NCI-H146 treated with DMSO at 0.1 percent for 48 hours (cell line): ENCODE results near the gene MAP3K5.

Experiments
- DNase-seq: peaks from one replicate; lab custom pipeline; 2025; ENCODE audit not compliant: unreplicated experiment; lab: John Stamatoyannopoulos, UW

Gene MAP3K5

DNA sequence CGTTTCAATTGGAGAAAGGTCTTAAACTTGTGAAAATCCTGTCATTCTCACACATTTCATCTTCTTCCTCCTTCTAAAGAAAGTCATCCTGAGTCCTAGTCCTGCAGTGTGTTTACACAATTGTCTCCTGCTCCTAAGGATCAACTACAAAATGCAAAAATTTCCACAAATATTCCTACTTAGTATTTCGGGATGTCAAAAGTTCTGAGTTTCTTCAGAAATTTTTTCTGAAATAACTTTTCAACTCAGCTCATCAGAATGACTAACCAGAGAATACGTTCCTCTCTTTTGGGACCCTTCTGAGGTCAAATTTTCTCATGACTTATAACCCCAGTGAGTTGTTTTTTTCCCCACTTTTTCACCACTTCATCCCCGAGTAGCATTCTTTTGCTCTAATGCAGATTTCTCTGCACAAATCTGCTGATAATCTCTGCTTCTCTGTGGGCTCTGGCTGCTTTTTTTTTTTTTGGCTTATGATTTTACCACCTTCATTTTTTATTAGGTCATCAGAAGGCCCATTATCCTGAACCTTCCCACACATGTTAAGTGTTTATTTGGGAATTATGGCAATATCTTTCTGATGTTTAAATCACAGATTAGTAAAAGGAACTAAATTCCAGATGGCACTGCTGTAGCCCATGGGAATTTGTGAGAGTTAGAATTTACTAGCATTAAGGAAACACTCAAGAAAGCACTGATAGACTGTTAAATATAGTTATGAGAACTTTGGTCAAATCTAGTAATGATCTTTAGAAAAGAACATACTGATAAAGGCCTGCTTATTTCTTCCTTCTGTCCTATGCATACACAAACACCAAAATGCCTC is 41.4 kb downstream of the MAP3K5 start:
- DNase-seq = no peak

DNA sequence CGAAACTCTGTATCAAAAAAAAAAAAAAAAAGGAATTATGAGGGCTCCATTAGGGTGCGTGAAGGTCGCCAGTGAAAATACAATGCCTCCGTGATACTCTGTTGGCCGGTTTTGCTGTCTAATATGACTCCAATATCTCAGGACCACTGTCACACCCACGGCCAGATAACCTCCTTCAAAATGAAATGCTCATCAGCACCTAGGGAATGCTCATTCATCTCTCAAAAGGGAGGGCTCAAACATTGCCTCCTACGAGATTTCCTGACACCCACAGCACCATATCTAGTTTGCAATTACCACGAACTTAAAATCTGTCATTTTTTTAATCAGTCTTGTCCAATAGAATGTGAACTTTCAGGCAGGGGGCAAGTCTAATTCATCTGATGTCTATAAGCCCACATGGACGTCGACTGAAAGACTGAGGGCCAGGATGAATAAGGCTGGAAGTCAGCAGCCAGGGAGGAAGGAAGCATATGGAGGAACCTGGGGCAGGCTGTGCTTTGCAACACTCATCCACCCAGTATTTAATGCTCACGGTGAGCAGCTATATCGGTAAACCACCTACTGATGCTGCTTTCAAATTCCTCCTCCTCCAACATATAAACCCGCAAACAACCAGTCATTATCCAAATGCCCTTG is 42.8 kb downstream of the MAP3K5 start:
- no peak for DNase-seq

DNA sequence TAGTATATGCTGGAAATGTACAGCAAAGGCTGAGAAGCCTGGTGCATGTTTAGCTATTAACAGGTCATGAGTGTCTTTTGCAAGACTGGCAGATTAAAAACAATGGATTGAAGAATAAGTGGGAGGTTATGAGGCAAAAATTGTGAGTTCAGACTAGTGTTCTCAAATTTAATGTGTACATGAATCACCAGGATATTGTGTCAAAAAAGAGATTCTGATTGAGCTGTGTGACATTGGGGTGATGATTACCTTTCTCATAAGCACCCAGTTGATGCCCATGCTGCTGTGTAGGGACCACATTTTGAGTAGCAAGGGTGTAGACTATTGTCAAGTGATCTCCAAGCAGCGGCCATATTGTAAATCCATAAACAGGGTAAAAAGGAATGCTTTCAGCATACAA is 44.8 kb downstream of the MAP3K5 start:
- DNase-seq = no peak

DNA sequence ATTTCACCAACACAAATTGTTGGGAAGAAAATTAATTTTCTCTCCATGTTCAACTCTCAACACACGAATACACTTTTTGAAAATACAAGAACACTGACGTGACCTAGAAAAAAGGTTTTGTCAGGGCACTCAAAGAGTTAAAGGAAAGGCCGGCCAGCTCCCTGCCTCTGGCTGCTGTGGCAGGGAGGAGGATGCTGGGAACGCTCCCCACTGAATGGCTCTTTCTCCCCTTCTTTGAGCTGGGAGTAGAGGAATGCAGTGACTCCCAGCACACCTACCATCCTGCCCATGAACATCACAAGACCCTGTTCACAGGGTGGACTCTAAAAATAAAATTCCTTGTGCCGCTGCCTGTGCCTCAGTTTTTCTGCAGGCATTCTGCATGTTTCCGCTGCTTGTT is 47.0 kb downstream of the MAP3K5 start:
- DNase-seq = no peak

DNA sequence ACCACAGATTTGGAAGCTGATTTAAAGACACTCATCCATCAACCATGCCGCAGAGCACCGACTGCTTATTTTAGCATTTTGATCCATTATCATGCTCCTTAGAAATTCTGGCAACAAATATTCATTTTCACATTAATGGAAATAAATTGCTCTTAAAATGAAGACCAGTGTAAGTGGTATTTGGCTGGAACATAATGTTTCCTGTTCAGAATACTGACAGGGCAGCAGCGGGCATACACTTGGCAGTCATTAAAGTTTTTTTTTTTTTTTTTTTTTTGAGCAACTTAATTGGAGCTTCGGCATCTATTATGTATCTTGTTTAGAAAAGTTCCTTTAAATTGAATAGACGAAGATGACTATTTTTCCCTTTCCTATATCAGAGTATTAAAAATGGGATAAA is 47.4 kb downstream of the MAP3K5 start:
- DNase-seq = no peak

DNA sequence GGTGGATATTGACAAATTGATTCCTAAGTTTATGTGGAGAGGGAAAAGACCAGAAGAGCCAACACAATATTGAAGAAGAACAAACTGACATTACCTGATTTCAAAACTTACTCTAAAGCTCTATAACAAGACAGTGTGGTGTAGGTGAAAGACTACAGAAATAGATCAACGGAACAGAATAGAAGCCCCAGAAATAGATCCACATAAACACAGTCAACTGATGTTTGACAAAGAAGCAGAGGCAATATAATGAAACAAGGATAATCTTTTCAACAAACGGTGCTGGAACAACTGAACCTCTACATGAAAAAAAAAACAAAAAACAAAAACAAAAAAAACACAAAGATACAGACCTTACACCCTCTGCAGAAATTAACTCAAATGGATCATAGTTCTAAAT is 50.2 kb downstream of the MAP3K5 start:
- DNase-seq = no peak

DNA sequence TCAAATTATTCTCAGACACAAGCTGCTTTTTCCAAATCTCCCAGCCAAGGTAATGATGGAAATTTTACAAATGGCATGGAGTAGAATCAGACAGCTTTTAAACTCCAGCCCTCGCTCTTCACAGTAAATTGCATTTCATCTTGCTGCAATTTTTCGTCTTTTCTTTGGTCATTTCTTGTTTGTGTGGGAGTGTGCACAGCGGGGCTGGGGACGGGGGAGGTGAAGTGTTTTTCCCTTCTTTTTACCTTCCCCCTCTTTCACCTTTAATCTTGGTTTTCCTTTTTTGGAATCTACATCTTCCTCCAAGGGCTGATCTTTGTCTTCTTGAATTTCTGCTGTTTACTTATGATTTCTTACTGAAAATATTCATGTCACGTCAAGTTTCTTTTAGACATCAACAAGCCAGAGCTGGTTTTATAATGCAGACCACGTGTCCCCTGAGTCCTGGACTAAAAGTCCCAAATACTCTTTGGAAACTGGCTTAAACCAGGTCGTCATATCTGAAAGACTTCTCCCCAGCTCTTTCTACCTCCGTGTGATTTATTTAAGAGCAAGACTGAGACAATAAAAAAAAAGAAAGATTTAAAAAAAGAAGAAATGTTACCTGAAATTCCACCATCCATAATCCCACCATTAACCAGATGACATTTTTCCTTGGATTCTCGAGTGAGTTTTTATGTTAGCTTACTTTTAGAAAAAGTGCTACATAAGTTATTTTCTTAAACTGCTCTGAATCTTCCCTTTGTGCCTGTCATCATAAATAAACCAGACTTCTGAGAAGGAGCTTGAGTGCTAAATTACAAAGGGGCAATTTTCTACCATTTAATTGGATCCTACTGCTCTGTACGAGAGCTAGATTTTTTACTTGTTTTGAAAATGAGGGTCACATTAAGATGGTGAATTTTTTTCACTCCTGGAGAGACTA is 52.0 kb downstream of the MAP3K5 start:
- DNase-seq = no peak

DNA sequence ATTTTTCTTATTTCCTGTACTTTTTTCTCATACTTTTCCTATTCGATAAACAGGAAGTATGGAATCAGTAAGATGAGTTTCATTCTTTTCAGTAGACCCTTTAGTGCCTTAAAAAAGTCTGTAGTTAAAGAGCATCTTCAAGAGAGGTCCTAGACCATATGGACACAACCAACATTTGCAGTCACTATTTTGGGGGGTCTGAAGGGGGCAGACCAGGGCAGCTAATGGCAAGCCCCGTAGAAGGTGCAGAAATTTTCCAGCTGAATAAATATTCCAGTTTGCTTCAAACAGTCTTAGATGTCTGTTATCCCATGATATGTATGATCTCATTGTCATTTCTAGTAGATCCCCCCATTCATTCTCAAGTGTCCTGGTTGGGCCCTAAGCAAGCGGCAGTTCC is 52.8 kb downstream of the MAP3K5 start:
- no peak for DNase-seq

DNA sequence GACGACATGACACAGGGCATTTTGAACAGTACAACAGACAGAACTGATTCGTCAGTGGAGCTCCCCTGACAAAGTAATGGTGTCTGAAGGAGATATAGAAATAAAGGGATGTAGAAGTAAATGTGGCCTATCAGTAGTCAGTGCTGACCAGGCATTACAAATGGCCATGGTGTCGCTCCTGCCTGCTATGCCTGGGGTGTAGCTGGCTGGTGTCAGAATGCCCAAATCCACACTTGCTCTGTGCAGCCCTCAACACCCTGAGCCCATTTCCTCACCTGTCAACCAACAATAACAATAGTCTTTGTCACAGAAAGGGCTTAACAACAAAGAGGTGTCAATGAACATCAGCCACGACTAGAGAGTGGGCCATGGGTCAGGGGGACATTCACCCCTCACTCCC is 53.2 kb downstream of the MAP3K5 start:
- no peak for DNase-seq

DNA sequence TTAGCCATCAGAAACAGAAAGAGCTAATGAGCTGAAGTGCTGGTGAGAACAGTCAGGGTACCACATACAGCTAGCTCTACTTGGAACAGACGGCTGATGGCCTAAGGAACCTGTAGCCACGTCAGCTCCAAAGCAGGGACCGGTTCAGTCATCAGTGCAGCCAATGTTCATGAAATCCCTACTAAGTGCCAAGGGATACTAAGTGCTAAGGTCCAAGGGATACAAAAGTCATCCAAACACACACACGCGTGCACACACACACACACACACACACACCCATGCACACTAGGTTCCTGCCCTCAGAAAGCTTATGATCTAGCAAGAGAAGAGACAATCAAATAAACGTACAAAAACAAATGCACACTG is 53.6 kb downstream of the MAP3K5 start:
- DNase-seq = no peak

DNA sequence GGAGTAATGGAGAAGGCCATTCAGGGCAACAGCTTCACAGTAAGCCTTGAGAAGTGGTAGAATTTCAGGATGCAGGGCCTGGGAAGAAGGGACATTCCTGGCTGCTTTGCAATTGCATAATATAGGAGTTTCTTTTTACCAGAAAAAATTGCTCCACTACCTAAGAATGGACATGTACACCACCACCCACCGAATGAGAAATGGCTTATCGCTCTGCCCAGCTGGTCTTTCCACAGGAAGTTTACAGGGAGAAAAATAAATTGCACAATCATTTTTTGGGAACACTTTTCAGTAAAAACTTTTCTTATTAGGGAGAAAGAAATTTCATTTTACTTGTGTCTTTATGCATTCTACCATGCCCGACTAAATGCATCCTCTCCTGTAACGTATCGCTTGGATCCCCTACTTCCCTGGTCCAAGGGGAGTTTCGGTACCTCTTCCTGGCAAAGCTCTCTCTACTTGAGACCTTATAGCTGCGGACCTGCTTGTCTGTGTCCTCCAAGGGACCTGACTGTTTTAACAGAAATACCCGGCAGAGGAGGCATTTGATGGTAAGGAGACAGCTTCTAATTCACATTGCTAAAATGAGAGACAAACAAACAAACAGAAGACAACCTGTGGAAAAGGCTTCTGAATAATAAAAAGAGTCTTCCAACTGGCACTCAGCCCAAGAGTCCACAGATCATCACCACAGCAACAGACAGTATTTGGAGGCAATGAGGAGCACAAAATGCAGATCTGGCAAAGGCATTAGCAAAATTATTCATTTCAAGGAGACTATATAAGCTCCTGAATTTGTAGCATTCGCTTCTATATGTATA is 54.2 kb downstream of the MAP3K5 start:
- DNase-seq = no peak

DNA sequence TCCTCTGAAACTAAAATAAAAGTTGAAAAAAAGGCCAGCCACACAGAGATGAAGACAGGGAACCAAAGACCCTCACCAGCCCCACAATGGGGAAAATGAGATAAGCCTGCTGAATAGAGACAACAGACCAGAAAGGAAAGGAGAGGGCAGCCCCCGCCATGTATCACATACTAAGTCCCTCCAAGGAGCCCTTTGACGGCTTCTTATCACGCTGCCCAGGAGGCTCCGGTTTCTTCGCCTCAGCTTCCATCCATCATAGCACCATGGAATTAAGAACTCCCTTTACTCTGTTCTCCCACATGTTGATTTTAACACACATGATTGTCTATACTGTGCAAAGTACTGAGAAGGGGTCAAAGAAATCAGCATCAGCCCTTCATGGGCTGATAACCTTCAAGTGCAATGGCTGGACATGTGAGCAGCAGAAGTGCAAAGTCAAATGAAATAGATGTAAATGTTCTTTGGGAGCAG is 54.9 kb downstream of the MAP3K5 start:
- no peak for DNase-seq

DNA sequence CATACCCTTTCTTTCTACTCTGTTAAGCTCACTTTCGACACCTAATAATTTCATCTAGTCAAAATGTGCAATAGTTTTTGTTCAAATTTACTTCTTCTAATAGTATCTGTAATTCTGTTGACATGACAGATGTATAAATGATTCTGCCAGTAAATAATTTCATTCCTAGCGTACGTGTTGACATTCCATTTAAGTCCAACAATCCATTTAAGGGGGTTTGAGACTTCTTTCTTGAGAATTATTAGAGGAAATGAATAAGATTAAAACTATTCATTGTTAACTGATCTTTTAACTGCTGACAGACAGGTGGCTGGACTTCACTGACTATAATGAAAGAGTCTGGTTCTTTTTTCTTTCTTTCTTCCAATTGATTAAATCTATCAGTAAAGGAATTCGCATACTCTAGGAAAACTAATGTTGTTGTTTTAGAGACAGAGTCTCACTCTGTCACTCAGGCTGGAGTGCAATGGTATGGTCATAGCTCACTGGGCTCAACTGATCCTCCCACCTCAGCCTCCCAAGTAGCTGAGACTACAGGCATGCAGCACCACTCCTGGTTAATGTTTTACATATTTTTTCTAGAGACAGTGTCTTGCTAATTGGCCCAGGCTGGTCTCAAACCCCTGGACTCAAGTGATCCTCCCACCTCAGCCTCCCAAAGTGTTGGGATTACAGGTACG is 55.9 kb downstream of the MAP3K5 start:
- DNase-seq = no peak

DNA sequence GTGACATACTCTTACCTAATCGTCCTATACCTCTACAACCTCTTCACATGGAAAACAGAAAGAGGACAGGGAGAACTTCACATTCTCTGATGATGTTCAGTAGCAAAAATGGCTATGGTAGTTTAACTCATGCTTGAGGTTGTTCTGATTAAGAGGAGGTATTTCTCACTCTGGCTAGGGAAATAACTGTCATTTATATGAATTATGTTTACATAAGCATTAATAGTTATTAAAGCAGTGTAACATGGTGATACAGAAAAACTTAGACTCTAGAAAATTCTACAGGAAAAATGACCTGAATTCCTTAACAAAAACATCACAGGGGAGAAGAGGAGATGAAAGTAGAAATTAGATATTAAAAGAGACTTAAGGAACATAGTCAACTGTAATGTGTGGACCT is 57.3 kb downstream of the MAP3K5 start:
- no peak for DNase-seq

DNA sequence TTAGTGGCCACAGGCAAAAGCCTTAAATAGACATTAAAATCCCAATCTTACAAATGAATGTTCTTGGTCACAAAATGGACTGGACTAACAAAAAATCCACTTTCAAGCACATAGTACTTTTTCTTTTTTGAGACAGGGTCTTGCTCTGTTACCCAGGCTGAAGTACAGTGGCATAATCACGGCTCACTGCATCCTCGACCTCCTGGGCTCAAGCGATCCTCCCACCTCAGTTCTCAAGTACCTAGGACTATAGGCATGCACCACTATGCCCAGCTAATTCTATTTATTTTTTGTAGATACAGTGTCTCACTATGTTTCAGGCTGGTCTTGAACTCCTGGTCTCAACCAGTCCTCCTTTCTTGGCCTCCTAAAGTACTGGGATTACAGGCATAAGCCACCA is 59.4 kb downstream of the MAP3K5 start:
- DNase-seq = no peak

DNA sequence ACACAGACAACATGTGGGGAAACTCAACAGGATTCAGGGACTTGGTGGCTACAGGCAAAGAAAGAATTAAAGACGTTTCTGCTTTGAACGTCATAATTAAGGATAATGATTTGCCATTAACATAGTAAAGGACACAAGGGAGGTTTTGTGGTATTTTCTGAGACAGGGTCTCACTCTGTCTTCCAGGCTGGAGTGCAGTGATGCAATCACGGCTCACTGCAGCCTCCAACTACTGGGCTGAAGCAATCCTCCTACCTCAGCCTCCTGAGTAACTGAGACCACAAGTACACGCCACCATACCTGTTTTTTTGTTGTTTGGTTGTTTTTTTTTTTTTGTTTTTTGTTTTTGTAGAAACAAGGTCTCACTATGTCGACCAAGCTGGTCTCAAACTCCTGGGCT is 62.4 kb downstream of the MAP3K5 start:
- DNase-seq = no peak

DNA sequence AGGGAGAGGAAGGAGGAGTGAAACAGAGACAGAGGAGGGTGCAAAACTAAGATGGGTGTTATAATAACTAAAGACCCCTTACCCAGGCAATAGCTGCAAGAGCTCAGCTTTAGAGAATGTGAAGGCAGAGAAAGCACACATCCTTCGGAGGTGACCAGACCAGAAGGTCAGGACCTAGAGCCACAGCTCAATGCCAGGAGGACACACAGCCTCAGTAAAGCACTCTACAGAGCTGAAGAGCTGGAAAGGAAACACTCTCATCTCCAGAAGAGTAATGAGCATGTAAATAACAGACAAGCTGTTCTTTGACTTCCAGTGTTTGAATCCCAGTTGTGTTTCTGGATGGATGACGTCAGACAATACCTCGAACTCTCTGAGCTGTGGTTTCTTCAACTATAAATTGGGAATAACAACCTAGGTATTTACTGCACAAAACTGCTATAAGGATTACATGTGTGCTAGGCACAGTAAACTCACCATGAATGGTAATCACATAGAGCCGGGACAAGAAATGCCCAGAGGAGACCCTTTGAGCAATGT is 63.2 kb downstream of the MAP3K5 start:
- no peak for DNase-seq

DNA sequence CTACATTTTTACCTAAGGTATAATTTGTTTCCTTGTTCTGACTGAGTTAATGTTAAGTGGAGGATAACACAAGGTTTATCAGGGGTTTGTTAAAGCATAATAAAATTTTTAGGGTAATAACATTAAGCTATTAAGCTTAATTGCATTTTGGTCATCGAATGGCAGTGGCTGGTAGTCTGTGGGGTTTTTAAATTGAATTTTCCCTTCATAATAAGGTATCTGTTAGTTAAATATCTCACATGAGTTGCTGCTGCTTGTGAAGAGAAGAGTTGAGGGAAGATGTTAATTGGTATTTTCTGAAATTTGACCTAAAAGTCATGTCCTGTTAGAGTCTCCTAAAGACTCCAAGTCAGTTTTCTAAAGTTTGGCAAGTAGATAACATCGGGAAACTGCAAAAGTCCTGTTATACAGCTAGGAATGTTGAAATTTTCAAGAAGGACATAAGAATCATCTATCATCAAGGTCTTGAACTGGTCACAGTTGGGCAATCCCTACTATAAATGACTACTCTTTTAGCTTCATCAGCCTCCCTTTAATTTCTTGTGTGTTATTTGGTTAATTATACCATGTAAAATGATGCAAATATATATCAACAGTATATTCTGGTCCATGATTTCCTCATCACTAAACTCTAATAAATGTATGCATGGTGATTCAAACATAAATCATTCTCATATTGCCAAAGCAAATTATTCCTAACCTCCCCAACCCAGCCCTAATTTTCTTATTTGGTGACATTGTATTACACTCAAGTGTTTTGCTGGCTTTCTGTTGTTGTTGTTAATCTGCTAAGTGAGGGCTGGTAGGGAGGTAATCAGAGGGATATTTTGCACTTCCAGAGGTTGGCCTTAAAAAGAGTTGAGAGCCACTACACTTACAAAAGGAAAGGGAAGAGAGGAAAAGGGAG is 64.0 kb downstream of the MAP3K5 start:
- no peak for DNase-seq
